Skin of body (tissue), 2 donors: ENCODE measurements around the gene C5orf52. TPM values are rescaled to one million over a fixed set of nuclear protein-coding genes. Genes with fewer than 3 reads are reported as not detected.
A peak's percentile ranks its signal among the peaks of the same experiment; 100 is the strongest.
"Not testable (repeated sequence)": the region's sequence is repeated elsewhere in the genome, so short reads cannot be mapped to it uniquely, and the experiment has no call there.

Experiments
- DNase-seq: peaks from one replicate; lab custom pipeline; 2025; lab: John Stamatoyannopoulos, UW
- total RNA-seq: library from RNA; depleted of rRNA; stranded (reverse); fragments of >200 nt; gene quantifications from one replicate; pipeline ENCODE4 v1.2.3, GENCODE V29; 2014

The C5orf52 gene
- not detected for total RNA-seq

DNA sequence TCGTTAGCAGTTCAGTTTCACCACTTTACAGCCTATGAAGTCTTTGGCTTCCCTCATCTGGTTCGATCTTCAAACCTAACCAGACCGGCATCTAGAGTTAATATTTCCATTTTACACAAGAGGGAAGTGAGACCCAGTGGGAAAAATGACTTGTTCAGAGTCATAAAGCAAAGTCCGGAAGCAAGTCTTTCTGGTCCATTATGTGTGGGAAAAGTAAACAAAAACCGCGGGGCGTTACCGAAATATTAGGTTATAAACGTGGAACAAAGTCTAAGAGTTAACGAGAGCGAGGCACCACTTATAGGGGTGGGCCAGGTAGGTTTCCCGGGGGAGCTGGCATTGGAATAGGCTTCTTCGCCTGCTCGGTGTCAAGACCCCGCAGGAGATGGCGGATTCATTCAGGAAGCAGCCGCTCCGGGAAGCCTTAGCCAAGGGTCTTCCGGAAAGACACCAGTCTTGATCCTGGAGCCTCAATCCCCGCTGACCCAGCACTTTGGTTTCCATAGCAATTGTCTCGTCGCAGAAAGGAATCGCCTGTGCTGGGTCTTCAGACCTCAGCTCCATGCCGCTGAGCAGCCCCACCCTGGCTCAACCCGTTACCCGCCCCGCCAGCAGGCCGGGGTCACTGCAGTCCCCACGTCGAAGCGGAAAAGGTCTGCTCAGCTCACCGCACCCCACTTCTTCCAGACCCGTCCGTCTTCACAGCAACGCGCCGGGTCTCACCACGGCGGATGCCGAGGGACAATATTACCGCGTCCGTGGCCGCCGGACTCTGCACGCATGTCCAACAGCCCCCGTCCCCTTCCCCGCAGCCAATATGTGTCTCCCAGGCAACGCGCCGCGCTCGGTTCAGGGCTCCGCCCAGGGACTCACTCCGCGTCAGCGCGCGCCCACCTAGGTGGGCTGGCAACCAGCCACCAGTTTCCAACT is at the start of gene C5orf52:
Gene C5orf52 (plus strand): TSS at position 872 of the 930 bp plus-strand sequence. CDS start 82 bp downstream, outside the sequence.
- DNase-seq, result no peak

DNA sequence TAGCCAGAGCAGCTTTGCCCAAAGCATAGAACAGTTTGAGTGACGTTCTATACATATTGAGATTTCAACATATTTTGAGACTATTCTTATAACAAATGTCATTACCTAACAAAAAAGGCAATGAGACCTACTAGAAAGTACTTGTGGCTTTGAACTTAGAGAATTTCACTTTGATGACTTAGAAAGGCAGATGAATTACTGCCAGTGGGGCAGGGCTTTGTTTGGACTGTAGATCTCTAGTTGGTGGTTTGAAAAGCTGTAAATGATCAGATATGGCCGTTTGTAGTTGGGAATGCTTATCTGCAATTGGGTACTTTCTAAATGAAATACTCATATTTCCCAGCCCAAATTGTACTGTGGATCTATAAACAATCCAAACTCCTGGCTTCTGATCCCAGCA is 47.2 kb upstream of the C5orf52 start:
- DNase-seq, result no peak

DNA sequence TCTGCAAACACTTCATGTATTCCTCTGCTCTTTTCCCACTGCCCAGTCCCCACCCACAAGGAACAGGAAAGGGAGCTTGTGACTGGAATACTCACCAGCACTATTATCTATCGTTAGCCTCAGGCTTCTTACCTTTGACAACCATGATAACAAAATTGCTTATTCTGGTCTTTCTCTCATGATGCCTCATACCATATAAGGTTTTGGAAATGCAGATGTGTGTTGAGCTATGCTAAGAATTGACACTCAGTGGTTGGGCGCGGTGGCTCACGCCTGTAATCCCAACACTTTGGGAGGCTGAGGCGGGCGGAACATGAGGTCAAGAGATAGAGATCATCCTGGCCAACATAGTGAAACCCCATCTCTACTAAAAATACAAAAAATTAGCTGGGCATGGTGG is 44.5 kb upstream of the C5orf52 start:
- DNase-seq, result no peak

DNA sequence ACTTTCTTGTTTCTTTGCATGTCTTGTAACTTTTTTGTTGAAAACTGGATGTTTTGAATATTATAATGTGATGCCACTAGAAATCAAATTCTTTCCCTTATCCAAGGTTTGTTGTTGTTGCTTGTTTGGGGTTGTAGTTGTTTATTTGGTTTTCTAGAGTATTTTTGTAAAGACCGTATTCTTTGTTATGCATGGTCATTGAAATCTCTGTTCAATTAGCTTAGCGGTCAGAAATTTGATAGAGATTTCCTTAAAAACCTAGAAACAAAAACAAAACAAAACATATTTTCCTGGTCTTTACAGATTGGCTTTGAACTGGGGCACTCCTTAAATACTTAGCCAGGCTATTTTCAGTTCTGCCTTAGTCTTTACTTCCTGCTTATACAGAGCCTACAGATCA is 41.0 kb upstream of the C5orf52 start:
- DNase-seq, result no peak

GRCh38 chr5:157640406-157641066 is 30.8 kb upstream of the C5orf52 start:
- no peak for DNase-seq

DNA sequence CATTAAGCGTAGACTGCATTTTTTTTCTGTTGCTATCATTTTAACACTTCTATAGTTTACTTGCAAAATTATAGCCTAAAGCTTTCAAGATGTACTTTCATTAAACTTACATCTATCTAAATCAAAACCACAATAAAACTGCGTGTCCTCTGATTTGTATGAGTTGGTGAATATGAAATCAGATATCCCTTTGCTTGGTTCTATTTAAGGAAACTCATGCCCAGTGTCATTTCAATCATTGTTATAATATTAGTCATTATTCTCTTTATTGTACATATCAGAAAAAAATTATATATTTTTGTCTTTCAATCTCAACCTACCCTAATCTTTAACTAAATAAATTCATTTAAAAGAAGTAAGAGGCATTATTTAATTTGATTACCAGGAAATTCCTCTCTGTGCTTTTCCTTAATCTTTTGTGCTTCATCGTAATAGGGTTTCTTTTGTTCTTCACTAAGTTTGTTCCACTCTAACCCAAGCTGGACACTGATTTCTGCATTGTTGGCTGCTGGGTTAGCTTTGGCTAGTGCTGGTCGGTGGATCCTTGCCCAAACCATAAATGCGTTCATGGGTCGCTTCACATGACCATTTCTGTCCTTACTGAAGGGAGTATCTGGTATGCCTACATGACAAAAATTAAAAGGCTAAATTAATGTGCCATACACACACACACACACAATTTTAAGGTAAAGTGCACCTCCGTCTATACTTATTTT is 22.9 kb upstream of the C5orf52 start:
- no peak for DNase-seq

DNA sequence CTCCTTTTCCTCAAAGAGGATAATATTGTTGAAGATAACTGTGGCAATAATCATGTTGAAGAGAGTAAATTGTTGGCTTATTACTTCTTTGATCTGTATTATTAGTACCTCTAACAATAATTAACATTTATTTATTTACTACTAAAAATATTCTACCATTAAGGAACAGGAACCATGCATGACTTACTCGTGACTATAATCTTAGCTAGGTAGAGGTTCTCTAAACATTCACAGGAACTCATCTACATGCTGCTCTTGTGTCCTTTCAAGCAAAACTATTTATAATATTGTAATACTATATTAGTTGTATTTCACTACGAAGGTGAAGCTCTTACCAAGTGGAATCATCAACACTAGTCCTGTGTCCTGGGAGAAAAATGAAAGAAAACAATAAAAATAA is 22.2 kb upstream of the C5orf52 start:
- DNase-seq, result no peak

DNA sequence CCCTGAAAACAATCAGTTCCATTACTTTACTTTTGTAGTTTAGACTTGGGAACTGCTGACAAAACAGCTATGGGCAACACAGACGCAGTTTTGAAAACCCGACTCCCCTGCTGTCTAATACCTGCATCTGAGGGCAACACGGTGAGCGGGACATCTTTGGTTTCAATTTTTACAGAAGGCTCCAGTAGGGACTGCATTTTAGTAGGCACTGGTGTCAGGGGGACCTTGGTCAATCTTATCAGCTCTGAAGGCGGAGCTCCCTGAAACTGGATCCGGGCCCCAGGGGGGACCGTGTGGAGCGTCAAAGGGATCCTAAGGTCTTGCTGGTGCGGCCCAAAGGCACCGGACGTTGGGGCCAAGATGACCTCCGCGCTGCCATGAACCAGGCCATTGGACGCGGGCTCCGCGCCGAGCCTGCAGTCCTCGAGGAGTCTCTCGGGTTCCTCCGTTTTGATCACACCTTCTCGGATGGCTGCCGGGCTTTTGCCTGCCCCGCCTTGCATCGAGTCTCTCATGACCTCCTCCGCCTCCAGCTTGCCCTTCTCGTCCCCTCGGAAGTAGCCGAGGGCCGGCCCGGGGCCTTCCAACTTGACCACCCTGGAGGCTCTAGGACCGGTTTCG is 20.2 kb upstream of the C5orf52 start:
- no peak for DNase-seq

GRCh38 chr5:157651623-157652376 is 19.5 kb upstream of the C5orf52 start:
- peak; percentile 11 for DNase-seq

- DNase-seq, result no peak
Measured at GRCh38 chr5:157652377-157652692, 19.0 kb upstream of the C5orf52 start, which contains the start of gene SOX30. SOX30 (minus strand) TSS chr5:157652438; CDS start chr5:157652078, 360 bp downstream.

DNA sequence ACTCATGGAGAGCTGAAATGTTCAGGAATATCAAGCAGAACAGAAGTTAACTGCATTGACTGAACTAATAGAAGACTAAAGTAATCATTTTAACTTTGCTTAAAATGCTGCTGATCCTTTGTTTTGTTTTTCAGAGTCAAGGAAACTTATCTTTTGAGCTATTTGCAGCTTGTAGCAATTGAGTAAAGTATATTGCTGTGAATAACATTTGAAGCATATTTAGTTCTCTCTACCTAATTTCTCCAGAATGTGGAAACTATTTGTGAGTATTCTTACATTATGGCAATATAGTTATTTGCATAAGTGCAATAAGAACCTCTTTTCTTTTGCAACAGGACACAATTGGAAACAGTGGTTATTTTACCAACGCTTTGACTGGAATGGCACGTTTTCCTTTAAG is 13.8 kb upstream of the C5orf52 start:
- DNase-seq, result no peak

- DNase-seq, result no peak
Measured at GRCh38 chr5:157658893-157659292, 12.4 kb upstream of the C5orf52 start.

DNA sequence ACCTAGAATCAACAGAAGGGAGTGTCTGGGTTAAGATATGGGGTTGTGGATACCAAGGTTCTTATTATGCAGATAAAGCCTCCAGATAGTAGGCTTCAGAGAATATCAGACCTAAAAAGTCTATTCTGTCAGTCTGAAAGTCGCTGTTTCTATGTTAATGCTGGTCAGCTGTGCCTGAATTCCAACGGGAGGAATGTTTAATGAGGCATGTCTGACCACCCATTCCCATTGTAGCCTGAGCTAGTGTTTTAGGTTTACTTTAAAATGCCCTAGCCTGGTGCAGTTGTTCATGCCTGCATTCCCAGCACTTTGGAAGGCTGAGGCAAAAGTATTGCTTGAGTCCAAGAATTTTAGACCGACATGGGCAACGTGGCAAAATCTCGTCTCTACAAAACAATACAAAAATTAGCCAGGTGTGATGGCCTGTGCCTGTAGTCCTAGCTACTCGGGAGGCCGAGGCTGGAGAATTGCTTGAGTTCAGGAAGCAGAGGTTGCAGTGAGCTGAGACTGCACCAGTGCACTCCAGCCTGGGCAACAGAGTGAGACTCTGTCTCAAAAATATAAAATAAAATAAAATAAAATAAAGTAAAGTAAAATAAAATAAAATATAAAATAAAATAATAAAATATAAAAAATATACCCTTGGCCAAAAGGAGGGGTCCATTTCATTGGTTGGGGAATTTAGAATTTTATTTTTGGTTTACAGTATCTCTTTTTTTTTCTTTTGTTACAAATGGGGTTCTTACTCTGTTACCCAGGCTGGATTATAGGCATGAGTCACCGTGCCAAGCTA is 11.3 kb upstream of the C5orf52 start:
- no peak for DNase-seq

DNA sequence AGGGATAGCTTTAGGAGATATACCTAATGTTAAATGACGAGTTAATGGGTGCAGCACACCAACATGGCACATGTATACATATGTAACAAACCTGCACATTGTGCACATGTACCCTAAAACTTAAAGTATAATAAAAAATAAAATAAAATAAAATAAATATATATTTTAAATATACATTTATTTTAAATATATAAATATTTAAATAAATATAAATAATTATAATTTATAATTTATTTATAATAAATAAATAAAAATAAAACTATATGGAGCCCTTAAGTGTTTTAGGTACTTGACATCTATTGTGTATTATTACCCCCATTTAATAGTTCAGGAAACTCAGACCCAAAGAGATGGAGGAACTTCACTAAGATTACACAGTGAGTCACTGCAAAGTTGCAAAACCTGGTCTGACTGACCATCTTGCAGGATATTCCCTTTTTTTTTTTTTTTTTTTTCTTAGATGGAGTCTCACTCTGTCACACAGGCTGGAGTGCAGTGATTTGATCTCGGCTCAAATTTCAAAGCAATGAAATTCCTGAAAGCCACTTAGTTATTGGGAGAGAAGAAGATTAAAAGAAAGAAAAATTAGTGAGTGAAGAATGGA is 5.8 kb upstream of the C5orf52 start:
- peak; percentile 4 for DNase-seq

DNA sequence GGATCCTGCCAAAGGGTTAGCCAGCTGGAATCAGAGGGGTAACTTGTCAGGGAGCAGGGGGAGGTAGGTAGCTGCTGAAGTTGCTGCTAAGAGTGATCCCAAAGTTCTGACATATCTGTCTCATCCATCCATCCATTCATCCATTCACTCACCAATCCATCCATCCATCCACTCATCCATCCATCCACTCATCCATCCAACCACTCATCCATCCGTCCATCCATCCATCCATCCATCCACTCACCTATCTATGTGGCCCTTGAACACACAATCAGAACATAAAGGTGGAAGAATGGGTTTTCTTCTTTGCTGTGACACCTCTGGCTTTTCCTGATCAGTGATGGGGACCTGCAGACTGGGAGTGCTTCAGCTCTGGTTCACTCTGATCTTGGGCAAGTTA is 3.0 kb upstream of the C5orf52 start:
- no peak for DNase-seq

- no peak for DNase-seq
Measured at GRCh38 chr5:157669701-157670097, 1.6 kb upstream of the C5orf52 start.

GRCh38 chr5:157671592-157672330 is 428 bp downstream of the C5orf52 start:
- DNase-seq, result no peak

- DNase-seq, result no peak
Measured at GRCh38 chr5:157672976-157673375, 1.6 kb downstream of the C5orf52 start.

- DNase-seq, result not testable (repeated sequence)
Measured at GRCh38 chr5:157674351-157674750, 3.0 kb downstream of the C5orf52 start.
